ENCODE results near the gene GPR37. TPM values are rescaled to one million over a fixed set of nuclear protein-coding genes. Genes with fewer than 3 reads are reported as not detected.
A peak's percentile ranks its signal among the peaks of the same experiment; 100 is the strongest.

Gene GPR37
- 4.7 to 5.0 TPM (median 4.8 TPM) in 3 replicates for total RNA-seq

- H3K4me3 Mint-ChIP-seq, result peak within 1 kb of the TSS; percentile 84
- H3K27ac Mint-ChIP-seq, result peak within 1 kb of the TSS; percentile 93
- TF ChIP-seq CTCF (IDR thresholded peaks at IDR 0.05; ENCODE audit: unreplicated experiment), result peak; percentile 35
- H3K4me1 Mint-ChIP-seq, result peaks cover 20% of the 10 kb centered on the region
- peak; percentile 51 to 83 for DNase-seq (ENCODE audit: low spot score in 2 of 2, unreplicated experiment in 2 of 2)
- peaks cover 4% of the 10 kb centered on the region for H3K9me3 Mint-ChIP-seq
- peaks cover 3% of the 10 kb centered on the region for H3K36me3 Mint-ChIP-seq
- peaks cover 28% of the 10 kb centered on the region for H3K27me3 Mint-ChIP-seq (ENCODE audit: low read depth)
These were observed at the start of gene GPR37 for GRCh38 chr7:124765401-124766352. Gene GPR37 (minus strand): TSS chr7:124765792. CDS start chr7:124764976, 816 bp downstream.

GRCh38 chr7:124813994-124814798 lies 48.6 kb upstream of the GPR37 start:
- Mint-ChIP-seq H3K4me1 (peaks cover 3% of the 10 kb centered on the region), H3K9me3 (peaks cover 17% of the 10 kb centered on the region), H3K27ac (no peak overlapping the region), H3K27me3 (ENCODE audit: low read depth) (no peaks in the 10 kb centered on the region), H3K36me3 (peaks cover 1% of the 10 kb centered on the region), H3K4me3 (no peak overlapping the region)
- DNase-seq (ENCODE audit: low spot score in 2 of 2, unreplicated experiment in 2 of 2), result no peak
- no peak for TF ChIP-seq CTCF (IDR thresholded peaks at IDR 0.05; ENCODE audit: unreplicated experiment)

- Mint-ChIP-seq H3K4me1 (peaks cover 3% of the 10 kb centered on the region), H3K9me3 (peaks cover 10% of the 10 kb centered on the region), H3K27ac (no peak overlapping the region), H3K4me3 (no peak overlapping the region), H3K36me3 (no peaks in the 10 kb centered on the region), H3K27me3 (ENCODE audit: low read depth) (no peaks in the 10 kb centered on the region)
- no peak for TF ChIP-seq CTCF (IDR thresholded peaks at IDR 0.05; ENCODE audit: unreplicated experiment)
- DNase-seq (ENCODE audit: low spot score in 2 of 2, unreplicated experiment in 2 of 2), result no peak
These were observed 47.2 kb upstream of the GPR37 start for GRCh38 chr7:124812764-124813163.

- H3K36me3 Mint-ChIP-seq, result no peaks in the 10 kb centered on the region
- TF ChIP-seq CTCF (IDR thresholded peaks at IDR 0.05; ENCODE audit: unreplicated experiment), result no peak
- no peaks in the 10 kb centered on the region for H3K9me3 Mint-ChIP-seq
- no peak overlapping the region for H3K27ac Mint-ChIP-seq
- DNase-seq (ENCODE audit: low spot score in 2 of 2, unreplicated experiment in 2 of 2), result no peak
- H3K4me3 Mint-ChIP-seq, result no peak overlapping the region
- no peaks in the 10 kb centered on the region for H3K27me3 Mint-ChIP-seq (ENCODE audit: low read depth)
- peaks cover 3% of the 10 kb centered on the region for H3K4me1 Mint-ChIP-seq
These were observed 45.7 kb upstream of the GPR37 start for GRCh38 chr7:124811341-124811740.

- TF ChIP-seq CTCF (IDR thresholded peaks at IDR 0.05; ENCODE audit: unreplicated experiment), result no peak
These were observed 45.0 kb upstream of the GPR37 start for GRCh38 chr7:124810605-124811004.

More at GRCh38 chr7:124810605-124811004, 45.0 kb upstream of the GPR37 start:
- no peaks in the 10 kb centered on the region for H3K9me3 Mint-ChIP-seq
- no peak for DNase-seq (ENCODE audit: low spot score in 2 of 2, unreplicated experiment in 2 of 2)
- H3K4me1 Mint-ChIP-seq, result peaks cover 3% of the 10 kb centered on the region
- H3K36me3 Mint-ChIP-seq, result no peaks in the 10 kb centered on the region
- no peak overlapping the region for H3K4me3 Mint-ChIP-seq
- H3K27me3 Mint-ChIP-seq (ENCODE audit: low read depth), result no peaks in the 10 kb centered on the region
- no peak overlapping the region for H3K27ac Mint-ChIP-seq

All from mesothelial cell of epicardium (in vitro differentiated cells).